ENCODE data around the gene CDX1. TPM values are rescaled to one million over a fixed set of nuclear protein-coding genes. Genes with fewer than 3 reads are reported as not detected.
A peak's percentile ranks its signal among the peaks of the same experiment; 100 is the strongest.

The CDX1 gene
- total RNA-seq, 1 donor from 2014 or later, result not detected

DNA sequence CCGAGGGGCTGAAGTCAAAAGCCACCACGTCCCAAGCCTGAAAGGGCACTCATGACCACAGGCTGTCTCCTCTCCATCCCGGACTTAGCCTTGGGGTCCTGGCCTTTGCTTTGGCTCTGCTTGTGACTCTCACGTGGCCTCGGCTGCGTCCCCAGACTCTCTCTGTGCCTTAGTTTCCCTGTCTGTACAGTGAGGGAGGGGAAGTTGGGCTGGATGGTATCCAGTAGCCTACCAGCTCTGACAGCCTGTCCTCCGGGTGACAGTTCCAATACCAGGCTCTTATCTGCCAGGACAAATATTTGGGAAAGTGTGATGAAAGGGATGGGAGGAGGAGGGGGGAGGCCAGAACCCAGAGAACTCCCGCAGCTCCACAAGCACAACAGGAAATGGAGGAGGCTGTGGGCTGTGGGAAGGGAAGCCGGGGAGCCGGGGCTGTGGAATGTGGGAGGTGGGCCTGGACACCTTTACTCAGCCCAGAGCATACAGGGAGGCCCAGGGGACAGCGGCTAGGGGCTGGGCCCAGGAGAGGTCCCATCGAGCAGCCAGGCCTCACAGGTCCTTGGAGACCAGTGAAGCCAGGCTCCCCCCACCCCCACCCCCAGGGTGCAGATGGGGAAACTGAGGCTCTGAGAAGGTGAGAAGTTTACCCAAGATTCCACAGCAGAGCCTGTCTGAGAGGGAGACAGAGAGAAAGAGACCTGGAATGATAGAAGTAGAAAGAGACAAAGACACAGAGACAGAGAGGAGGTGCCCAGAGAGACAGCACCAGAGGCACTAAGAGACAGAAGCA, 29.2 kb upstream of the CDX1 start:
- no peaks in the 10 kb centered on the region for H3K27me3 ChIP-seq (ENCODE audit: low read depth)
- DNase-seq, result no peak
- H3K9me3 ChIP-seq (replicated peaks), result no peaks in the 10 kb centered on the region
- TF ChIP-seq, protein P1, sequence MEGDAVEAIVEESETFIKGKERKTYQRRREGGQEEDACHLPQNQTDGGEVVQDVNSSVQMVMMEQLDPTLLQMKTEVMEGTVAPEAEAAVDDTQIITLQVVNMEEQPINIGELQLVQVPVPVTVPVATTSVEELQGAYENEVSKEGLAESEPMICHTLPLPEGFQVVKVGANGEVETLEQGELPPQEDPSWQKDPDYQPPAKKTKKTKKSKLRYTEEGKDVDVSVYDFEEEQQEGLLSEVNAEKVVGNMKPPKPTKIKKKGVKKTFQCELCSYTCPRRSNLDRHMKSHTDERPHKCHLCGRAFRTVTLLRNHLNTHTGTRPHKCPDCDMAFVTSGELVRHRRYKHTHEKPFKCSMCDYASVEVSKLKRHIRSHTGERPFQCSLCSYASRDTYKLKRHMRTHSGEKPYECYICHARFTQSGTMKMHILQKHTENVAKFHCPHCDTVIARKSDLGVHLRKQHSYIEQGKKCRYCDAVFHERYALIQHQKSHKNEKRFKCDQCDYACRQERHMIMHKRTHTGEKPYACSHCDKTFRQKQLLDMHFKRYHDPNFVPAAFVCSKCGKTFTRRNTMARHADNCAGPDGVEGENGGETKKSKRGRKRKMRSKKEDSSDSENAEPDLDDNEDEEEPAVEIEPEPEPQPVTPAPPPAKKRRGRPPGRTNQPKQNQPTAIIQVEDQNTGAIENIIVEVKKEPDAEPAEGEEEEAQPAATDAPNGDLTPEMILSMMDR (IDR thresholded peaks at IDR 0.05; ENCODE audit: borderline replicate concordance), result no peak
- intact Hi-C loops (cut with micrococcal nuclease), result no loop called here
- H3K27ac ChIP-seq (replicated peaks), result peak overlapping the region; percentile 89
- H3K36me3 ChIP-seq, result peaks cover 19% of the 10 kb centered on the region
- peak overlapping the region; percentile 36 for H3K4me3 ChIP-seq
- H3K4me1 ChIP-seq, result peaks cover 93% of the 10 kb centered on the region

DNA sequence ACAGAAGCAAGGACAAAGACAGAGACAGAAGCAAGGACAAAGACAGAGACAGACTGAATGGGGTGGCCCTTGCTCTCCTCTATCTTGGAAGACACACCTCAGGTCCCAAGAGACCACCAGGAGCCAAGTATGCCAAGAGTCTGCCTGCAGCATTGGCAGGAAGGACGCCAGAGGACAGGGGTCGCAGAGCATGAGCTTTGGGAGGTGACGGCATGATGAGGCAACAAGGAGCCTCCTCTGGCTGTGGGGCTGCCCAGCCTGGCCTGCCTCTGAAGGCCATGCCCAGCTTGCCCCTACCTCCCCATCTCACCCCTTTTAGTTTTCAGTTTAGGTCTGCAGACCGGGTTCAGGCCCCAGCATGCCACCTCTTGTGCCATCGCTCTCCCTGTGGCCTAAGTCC, 28.6 kb upstream of the CDX1 start:
- intact Hi-C loops (cut with micrococcal nuclease), result no loop called here
- H3K36me3 ChIP-seq, result peaks cover 19% of the 10 kb centered on the region
- H3K27me3 ChIP-seq (ENCODE audit: low read depth), result no peaks in the 10 kb centered on the region
- H3K9me3 ChIP-seq (replicated peaks), result no peaks in the 10 kb centered on the region
- peaks cover 93% of the 10 kb centered on the region for H3K4me1 ChIP-seq
- DNase-seq, result no peak
- H3K27ac ChIP-seq (replicated peaks), result peak overlapping the region; percentile 89
- TF ChIP-seq, protein P1 (IDR thresholded peaks at IDR 0.05; ENCODE audit: borderline replicate concordance), result no peak
- peak overlapping the region; percentile 36 for H3K4me3 ChIP-seq

GRCh38 chr5:150138551-150139265, 27.9 kb upstream of the CDX1 start:
- Histone ChIP-seq H3K9me3 (replicated peaks) (no peaks in the 10 kb centered on the region), H3K27me3 (ENCODE audit: low read depth) (no peaks in the 10 kb centered on the region), H3K4me1 (peaks cover 93% of the 10 kb centered on the region), H3K27ac (replicated peaks) (peak overlapping the region; percentile 89), H3K36me3 (peaks cover 17% of the 10 kb centered on the region), H3K4me3 (peak overlapping the region; percentile 36)
- intact Hi-C loops (cut with micrococcal nuclease), result no loop called here
- DNase-seq, result peak; percentile 56
- TF ChIP-seq, protein P1 (IDR thresholded peaks at IDR 0.05; ENCODE audit: borderline replicate concordance), result no peak

- Histone ChIP-seq H3K9me3 (replicated peaks) (no peaks in the 10 kb centered on the region), H3K4me3 (peak overlapping the region; percentile 36), H3K4me1 (peaks cover 97% of the 10 kb centered on the region), H3K27ac (replicated peaks) (peak overlapping the region; percentile 89), H3K36me3 (peaks cover 11% of the 10 kb centered on the region), H3K27me3 (ENCODE audit: low read depth) (no peaks in the 10 kb centered on the region)
- DNase-seq, result no peak
- intact Hi-C loops (cut with micrococcal nuclease), result no loop called here
- TF ChIP-seq, protein P1 (IDR thresholded peaks at IDR 0.05; ENCODE audit: borderline replicate concordance), result no peak
These were observed 27.2 kb upstream of the CDX1 start for GRCh38 chr5:150139334-150139733.

DNA sequence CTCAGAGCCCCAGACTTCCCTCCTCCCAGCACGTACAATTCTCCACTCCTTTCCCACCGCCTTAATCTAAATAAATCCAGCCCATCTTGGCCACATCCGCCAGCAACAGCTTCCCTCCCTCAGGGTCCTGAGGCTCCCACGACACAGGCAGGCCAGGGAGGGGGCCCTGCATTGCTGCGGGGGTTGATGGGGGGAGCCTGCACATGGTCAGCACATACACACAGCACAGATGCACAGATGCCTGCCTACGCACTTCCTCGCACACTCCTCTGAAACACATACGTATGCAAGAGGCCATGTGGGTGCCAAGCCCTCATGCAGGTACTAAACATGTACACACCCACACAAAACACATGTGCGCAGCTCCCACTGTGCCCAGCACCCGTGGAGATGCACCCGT, 25.7 kb upstream of the CDX1 start:
- peak overlapping the region; percentile 36 for H3K4me3 ChIP-seq
- peaks cover 98% of the 10 kb centered on the region for H3K4me1 ChIP-seq
- no peaks in the 10 kb centered on the region for H3K9me3 ChIP-seq (replicated peaks)
- H3K27ac ChIP-seq (replicated peaks), result peak overlapping the region; percentile 89
- H3K36me3 ChIP-seq, result no peaks in the 10 kb centered on the region
- H3K27me3 ChIP-seq (ENCODE audit: low read depth), result no peaks in the 10 kb centered on the region
- intact Hi-C loops (cut with micrococcal nuclease), result no loop called here
- TF ChIP-seq, protein P1 (IDR thresholded peaks at IDR 0.05; ENCODE audit: borderline replicate concordance), result no peak
- DNase-seq, result peak; percentile 42
